GM23338 (cell line): ENCODE results near the gene MCAT. TPM values are rescaled to one million over a fixed set of nuclear protein-coding genes. Genes with fewer than 3 reads are reported as not detected.

Experiments
- ATAC-seq: fragments of 200-7000 bp; cut with Tn5 transposase; 3 replicates; pipeline ENCODE4 v1.9.1; 2020
- DNase-seq: peaks from one replicate; pipeline ENCODE4 v3.0.0-alpha.2; 2015; ENCODE audit warnings: low spot score
- H2AFZ ChIP-seq: fragments of 200-600 bp; sonication (generic); 2 replicates; pipeline ENCODE4 v1.8.0; 2016; ENCODE audit warnings: antibody characterized with exemption, mild to moderate bottlenecking, moderate library complexity
- H3F3A ChIP-seq: fragments of 200-600 bp; sonication (generic); replicated peaks from 2 replicates; pipeline ENCODE4 v1.8.0; 2017; ENCODE audit warnings: antibody characterized with exemption, mixed run types, low read depth
- H3K27ac ChIP-seq: fragments of 200-600 bp; sonication (generic); 2 replicates; pipeline ENCODE4 v1.6.1; 2016; ENCODE audit warnings: low read depth
- H3K27me3 ChIP-seq: fragments of 200-600 bp; sonication (generic); 2 replicates; pipeline ENCODE4 v1.8.0; 2016; ENCODE audit warnings: mild to moderate bottlenecking, mixed run types, moderate library complexity; ENCODE audit not compliant: insufficient read depth
- H3K36me3 ChIP-seq: fragments of 200-600 bp; sonication (generic); 2 replicates; pipeline ENCODE4 v1.8.0; 2016; ENCODE audit warnings: mild to moderate bottlenecking; ENCODE audit not compliant: insufficient read depth
- H3K4me1 ChIP-seq: fragments of 200-600 bp; sonication (generic); 2 replicates; pipeline ENCODE4 v1.8.0; 2016; ENCODE audit warnings: mild to moderate bottlenecking, moderate library complexity; ENCODE audit not compliant: insufficient read depth
- H3K4me2 ChIP-seq: fragments of 200-600 bp; sonication (generic); 2 replicates; pipeline ENCODE4 v1.7.1; 2017; ENCODE audit warnings: mixed run types
- H3K4me3 ChIP-seq: fragments of 200-600 bp; sonication (generic); 2 replicates; pipeline ENCODE4 v1.6.1; 2016; ENCODE audit warnings: mixed run types
- H3K79me2 ChIP-seq: fragments of 200-600 bp; sonication (generic); replicated peaks from 2 replicates; pipeline ENCODE4 v1.8.0; 2017; ENCODE audit warnings: mild to moderate bottlenecking; ENCODE audit not compliant: insufficient read depth
- H3K9me2 ChIP-seq: fragments of 200-600 bp; sonication (generic); 2 replicates; pipeline ENCODE4 v1.8.0; 2017; ENCODE audit not compliant: insufficient read depth
- H4K20me1 ChIP-seq: fragments of 200-600 bp; sonication (generic); replicated peaks from 2 replicates; pipeline ENCODE4 v1.8.0; 2017; ENCODE audit warnings: mild to moderate bottlenecking; ENCODE audit not compliant: insufficient read depth
- H3K27ac Mint-ChIP-seq: 2 replicates; pipeline ENCODE4 v1.8.0; 2020; ENCODE audit warnings: inconsistent platforms, mild to moderate bottlenecking, moderate library complexity, mixed read lengths
- H3K27me3 Mint-ChIP-seq: 3 replicates; pipeline ENCODE4 v1.8.0; 2022; ENCODE audit warnings: low read depth, mild to moderate bottlenecking, moderate library complexity, mixed read lengths, inconsistent platforms; ENCODE audit not compliant: insufficient read depth, poor library complexity
- H3K36me3 Mint-ChIP-seq: 3 replicates; pipeline ENCODE4 v1.8.0; 2021; ENCODE audit warnings: low read depth, mild to moderate bottlenecking, inconsistent platforms, moderate library complexity, mixed read lengths
- H3K4me1 Mint-ChIP-seq: 3 replicates; pipeline ENCODE4 v1.8.0; 2020; ENCODE audit warnings: mild to moderate bottlenecking, inconsistent platforms, mixed read lengths
- H3K4me3 Mint-ChIP-seq: 3 replicates; pipeline ENCODE4 v1.8.0; 2021; ENCODE audit warnings: moderate library complexity, mild to moderate bottlenecking, inconsistent platforms, mixed read lengths
- H3K9me3 Mint-ChIP-seq: 3 replicates; pipeline ENCODE4 v1.8.0; 2020; ENCODE audit warnings: moderate library complexity, mild to moderate bottlenecking, inconsistent platforms, mixed read lengths
- CREB1 ChIP-seq: fragments of 250-450 bp; sonication (Bioruptor Pico); IDR thresholded peaks from 2 replicates; pipeline ENCODE4 v1.5.0; 2020; ENCODE audit warnings: low read depth, mild to moderate bottlenecking, moderate library complexity
- ETS1 ChIP-seq: IDR thresholded peaks from 2 replicates; pipeline ENCODE4 v1.6.1; 2016; ENCODE audit warnings: antibody characterized with exemption
- EZH2 ChIP-seq: fragments of 200-600 bp; sonication (generic); IDR thresholded peaks from one replicate; pipeline ENCODE4 v1.8.0; 2017; ENCODE audit warnings: antibody characterized with exemption, mild to moderate bottlenecking, low read depth; ENCODE audit not compliant: unreplicated experiment
- EZH2phosphoT487 ChIP-seq: fragments of 200-600 bp; sonication (generic); IDR thresholded peaks from one replicate; pipeline ENCODE4 v1.8.1; 2018; ENCODE audit warnings: antibody characterized with exemption; ENCODE audit not compliant: unreplicated experiment
- JUNB ChIP-seq: IDR thresholded peaks from one replicate; pipeline ENCODE4 v1.6.1; 2016; ENCODE audit warnings: antibody characterized with exemption; ENCODE audit not compliant: unreplicated experiment
- POLR2AphosphoS5 ChIP-seq: IDR thresholded peaks from 2 replicates; pipeline ENCODE4 v1.6.1; 2016; ENCODE audit warnings: antibody characterized with exemption, low read depth
- STAT1 ChIP-seq: IDR thresholded peaks from one replicate; pipeline ENCODE4 v1.6.1; 2016; ENCODE audit warnings: antibody characterized with exemption; ENCODE audit not compliant: unreplicated experiment
- ZNF114 ChIP-seq: fragments of 250-450 bp; sonication (Bioruptor Pico); IDR thresholded peaks from 2 replicates; pipeline ENCODE4 v1.5.0; 2020; ENCODE audit warnings: mild to moderate bottlenecking, moderate library complexity
- ZNF331 ChIP-seq: fragments of 250-450 bp; sonication (Bioruptor Pico); IDR thresholded peaks from 2 replicates; pipeline ENCODE4 v1.5.0; 2020; ENCODE audit warnings: low read depth, mild to moderate bottlenecking, moderate library complexity
- ZNF462 ChIP-seq: fragments of 250-450 bp; sonication (Bioruptor Pico); IDR thresholded peaks from 2 replicates; pipeline ENCODE4 v1.5.0; 2020; ENCODE audit warnings: mild to moderate bottlenecking, moderate library complexity
- polyA plus RNA-seq: library from polyadenylated mRNA; unstranded; fragments of >200 nt; fragmentation: Nextera tagmentation; extraction: Ambion mirVana; gene quantifications from 2 replicates; pipeline ENCODE4 v1.2.1, GENCODE V29; 2016
- total RNA-seq: library from RNA; depleted of rRNA; stranded (reverse); fragments of >200 nt; shearing (Covaris generic); gene quantifications from 2 replicates; pipeline ENCODE4 v1.2.3, GENCODE V29; 2014

Gene MCAT
- total and polyA plus RNA-seq, 2 experiments from 2014 or later, result 9.7 to 16.9 TPM

GRCh38 chr22:43182726-43183125, 39.5 kb upstream of the MCAT start (continued):
- TF ChIP-seq ETS1 (no peak), ZNF462 (CRISPR knock-in tag) (no peak), EZH2 (no peak), ZNF331 (no peak), JUNB (no peak)

- Mint-ChIP-seq H3K9me3 (no peaks in the 10 kb centered on the region), H3K4me1 (peaks cover 17% of the 10 kb centered on the region), H3K4me3 (no peak overlapping the region), H3K36me3 (peaks cover 53% of the 10 kb centered on the region), H3K27me3 (peaks cover 7% of the 10 kb centered on the region), H3K27ac (no peak overlapping the region)
- H3K4me2 ChIP-seq, result no peak overlapping the region
- H3K36me3 ChIP-seq, result no peaks in the 10 kb centered on the region; the same call in 1 of the 2 replicates
- H3K27ac ChIP-seq, result no peak overlapping the region
- peaks cover 33% of the 10 kb centered on the region for H3K79me2 ChIP-seq
- H2AFZ ChIP-seq, result no peak overlapping the region
- no peaks in the 10 kb centered on the region for H3K27me3 ChIP-seq
- H4K20me1 ChIP-seq, result peaks cover 12% of the 10 kb centered on the region
- H3K4me3 ChIP-seq, result no peak overlapping the region
- DNase-seq (no peak), ATAC-seq (no peak)
- H3K9me2 ChIP-seq, result no peaks in the 10 kb centered on the region
- H3F3A ChIP-seq, result no peaks in the 10 kb centered on the region
- H3K4me1 ChIP-seq, result peaks cover 4% of the 10 kb centered on the region; the same call in 1 of the 2 replicates
- TF ChIP-seq ZNF462 (CRISPR knock-in tag) (no peak), STAT1 (no peak), ZNF114 (CRISPR knock-in tag) (no peak), CREB1 (no peak), POLR2AphosphoS5 (no peak), ZNF331 (no peak), EZH2 (no peak), EZH2phosphoT487 (no peak)
These were observed 38.9 kb upstream of the MCAT start for GRCh38 chr22:43182118-43182517.
